OCI-LY7 (cell line): ENCODE results near the gene HSP90AB1. TPM values are rescaled to one million over a fixed set of nuclear protein-coding genes. Genes with fewer than 3 reads are reported as not detected.

ENCODE experiments used
- small RNA-seq: library from RNA; depleted of rRNA; stranded (forward); fragments of <200 nt; gene quantifications from one replicate; pipeline ENCODE3, GENCODE V24; 2014
- total RNA-seq, 2 experiments: library from RNA; depleted of rRNA in 1 of 2; stranded (reverse); fragments of >200 nt in 1 of 2; shearing (Covaris generic) in 1 of 2; gene quantifications; 2 replicates each; pipeline ENCODE4 v1.2.3, GENCODE V29; 2014 to 2022

Gene HSP90AB1
- total RNA-seq, 2 experiments from 2014 or later, result 911 to 1,282 TPM

Small RNA genes lying within 50 kb of the gene (small RNA-seq; reads per million reads assigned to genes)
- not detected for gene RN7SL811P

Other genes starting within 250 kb of the HSP90AB1 start
- 87.2 and 97.8 TPM in 2 replicates for gene MRPL14, start 119.6 kb upstream of the HSP90AB1 start, total RNA-seq (2014; rRNA removed; shearing (Covaris generic))
- gene MRPL14, start 119.6 kb upstream of the HSP90AB1 start, total RNA-seq (2022), result 42.8 and 51.3 TPM in 2 replicates
- gene TMEM63B, start 119.5 kb upstream of the HSP90AB1 start, total RNA-seq (2014; rRNA removed; shearing (Covaris generic)), result 3.7 and 5.4 TPM in 2 replicates
- gene TMEM63B, start 119.5 kb upstream of the HSP90AB1 start, total RNA-seq (2022), result 10.0 and 10.2 TPM in 2 replicates
- not detected in 2 replicates for gene CAPN11, start 88.3 kb upstream of the HSP90AB1 start, total RNA-seq (2014; rRNA removed; shearing (Covaris generic))
- gene CAPN11, start 88.3 kb upstream of the HSP90AB1 start, total RNA-seq (2022), result not detected in 2 replicates
- not detected in 2 replicates for gene MYMX, start 30.2 kb upstream of the HSP90AB1 start, total RNA-seq (2014; rRNA removed; shearing (Covaris generic))
- gene MYMX, start 30.2 kb upstream of the HSP90AB1 start, total RNA-seq (2022), result not detected in 2 replicates
- gene SLC29A1, start 23.5 kb upstream of the HSP90AB1 start, total RNA-seq (2014; rRNA removed; shearing (Covaris generic)), result 51.5 and 52.6 TPM in 2 replicates
- 54.1 and 64.6 TPM in 2 replicates for gene SLC29A1, start 23.5 kb upstream of the HSP90AB1 start, total RNA-seq (2022)
- 10.1 and 13.9 TPM in 2 replicates for gene SLC35B2, start 10.4 kb downstream of the HSP90AB1 start, total RNA-seq (2014; rRNA removed; shearing (Covaris generic))
- 15.3 and 16.5 TPM in 2 replicates for gene SLC35B2, start 10.4 kb downstream of the HSP90AB1 start, total RNA-seq (2022)
- 27.5 and 43.1 TPM in 2 replicates for gene NFKBIE, start 18.4 kb downstream of the HSP90AB1 start, total RNA-seq (2014; rRNA removed; shearing (Covaris generic))
- gene NFKBIE, start 18.4 kb downstream of the HSP90AB1 start, total RNA-seq (2022), result 22.4 and 24.8 TPM in 2 replicates
- gene TMEM151B, start 23.3 kb downstream of the HSP90AB1 start, total RNA-seq (2014; rRNA removed; shearing (Covaris generic)), result not detected in 2 replicates
- 0.07 and 0.15 TPM in 2 replicates for gene TMEM151B, start 23.3 kb downstream of the HSP90AB1 start, total RNA-seq (2022)
- 22.0 and 22.7 TPM in 2 replicates for gene AARS2, start 66.2 kb downstream of the HSP90AB1 start, total RNA-seq (2014; rRNA removed; shearing (Covaris generic))
- gene AARS2, start 66.2 kb downstream of the HSP90AB1 start, total RNA-seq (2022), result 20.7 and 22.4 TPM in 2 replicates
- not detected in 2 replicates for gene SPATS1, start 95.5 kb downstream of the HSP90AB1 start, total RNA-seq (2014; rRNA removed; shearing (Covaris generic))
- not detected in 2 replicates for gene SPATS1, start 95.5 kb downstream of the HSP90AB1 start, total RNA-seq (2022)
- gene CDC5L, start 140.6 kb downstream of the HSP90AB1 start, total RNA-seq (2014; rRNA removed; shearing (Covaris generic)), result 21.5 and 22.5 TPM in 2 replicates
- gene CDC5L, start 140.6 kb downstream of the HSP90AB1 start, total RNA-seq (2022), result 23.4 and 24.0 TPM in 2 replicates